Prostate gland (tissue), 2 donors: ENCODE data around the gene CADPS. TPM values are rescaled to one million over a fixed set of nuclear protein-coding genes. Genes with fewer than 3 reads are reported as not detected.

Experiments used
- DNase-seq: peaks from one replicate; pipeline ENCODE4 v3.0.0-alpha.2; 2019; ENCODE audit warnings: low spot score
- H3K27ac ChIP-seq, 2 donors: fragments of 200-600 bp; sonication (generic); 2 replicates each; pipeline ENCODE4 v1.5.1; 2017 to 2019
- H3K27me3 ChIP-seq: fragments of 200-600 bp; sonication (generic); replicated peaks from 2 replicates; pipeline ENCODE4 v1.5.1; 2019; ENCODE audit not compliant: insufficient read depth
- H3K36me3 ChIP-seq, 2 donors: fragments of 200-600 bp; sonication (generic); 1 replicate in 1 of 2; 2 replicates in 1 of 2; pipeline versions ENCODE4 v1.5.1 to v1.8.1; 2017 to 2019
- H3K4me1 ChIP-seq: fragments of 200-600 bp; sonication (generic); replicated peaks from 2 replicates; pipeline ENCODE4 v1.5.1; 2019
- H3K4me3 ChIP-seq, 2 donors: fragments of 200-600 bp; sonication (generic); 2 replicates each; pipeline ENCODE4 v1.5.1; 2017 to 2019
- H3K9me3 ChIP-seq: fragments of 200-600 bp; sonication (generic); 2 replicates; pipeline ENCODE4 v1.5.1; 2017
- POLR2A ChIP-seq: fragments of 450-650 bp; IDR thresholded peaks from one replicate; pipeline ENCODE4 v1.6.1; 2016; ENCODE audit warnings: antibody characterized with exemption, mild to moderate bottlenecking
- POLR2AphosphoS5 ChIP-seq: sonication (generic); formaldehyde crosslinking; IDR thresholded peaks from one replicate; pipeline ENCODE4 v1.6.1; 2017; ENCODE audit warnings: antibody characterized with exemption
- WGBS: methylation state at CpG from one replicate; pipeline ENCODE4 v1.1.5; 2018; 5-methylcytosine and 5-hydroxymethylcytosine counted together
- intact Hi-C: fragments of 100-400 bp; cut with DNase I; formaldehyde crosslinking; loops from one replicate; pipeline ENCODE4 v1.14.2; 2022
- total RNA-seq, 2 donors: library from RNA; depleted of rRNA; stranded (reverse); fragments of >200 nt; gene quantifications; one replicate each; pipeline ENCODE4 v1.1.0, GENCODE V29; 2016
- TF ChIP-seq, protein P1 (sequence below), 4 experiments: fragments of 200-600 bp in 2 of 4; fragments of 450-650 bp in 2 of 4; sonication (generic) in 2 of 4; IDR thresholded peaks; 1 replicate in 3 of 4; 2 replicates in 1 of 4; pipeline ENCODE4 v1.5.1; 2016 to 2019; ENCODE audit warnings: antibody characterized with exemption in 4 of 4, mild to moderate bottlenecking in 2 of 4, moderate library complexity in 2 of 4

The CADPS gene
- total RNA-seq, 2 donors from 2014 or later, result 4.0 to 7.7 TPM

DNA sequence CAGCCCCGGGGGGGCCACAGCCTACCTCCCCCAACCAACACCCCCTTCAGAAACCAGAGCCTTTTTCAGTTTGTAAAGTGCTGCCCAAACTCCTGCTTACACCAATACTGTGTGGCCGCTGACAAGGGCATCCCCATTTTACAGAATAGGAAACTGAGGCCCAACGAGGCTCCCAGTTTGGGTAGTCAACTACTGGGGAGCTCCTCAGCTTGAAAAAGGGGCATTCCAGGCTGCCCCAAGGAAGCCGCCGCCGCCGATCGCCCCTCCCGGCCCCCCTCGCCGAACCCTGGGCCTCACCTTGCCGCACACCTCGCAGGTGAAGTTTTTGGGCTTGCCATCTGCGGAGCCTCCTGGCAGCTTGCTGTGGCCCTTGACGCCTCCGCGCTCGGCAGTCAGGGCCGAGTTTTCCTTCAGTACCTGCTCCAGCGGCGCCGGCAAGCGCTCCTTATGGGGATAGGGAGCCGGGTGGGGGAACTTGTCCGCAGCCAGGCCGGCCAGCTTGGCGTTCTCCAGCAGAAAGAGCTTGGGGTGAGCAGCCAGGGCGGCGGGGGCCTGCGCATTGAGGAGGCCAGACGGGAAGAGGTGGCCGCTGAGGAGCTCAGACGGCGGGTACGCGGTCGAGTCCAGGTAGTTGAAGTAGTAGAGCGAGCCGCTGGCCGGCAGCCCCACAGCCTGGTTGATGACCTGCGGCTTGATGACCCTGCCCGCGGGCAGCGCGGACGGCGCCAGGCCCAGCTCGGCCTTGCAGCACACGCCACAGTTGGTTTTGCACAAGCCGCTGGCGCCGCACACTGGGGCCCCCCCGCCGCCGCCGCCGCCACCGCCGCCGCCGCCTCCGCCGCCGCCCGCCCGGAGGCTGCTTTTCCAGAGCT lies 503.3 kb downstream of the CADPS start:
- Histone ChIP-seq H3K4me3 (no peak overlapping the region), H3K36me3 (no peaks in the 10 kb centered on the region), H3K9me3 (no peaks in the 10 kb centered on the region), H3K27ac (no peak overlapping the region), H3K27me3 (peaks cover 76% of the 10 kb centered on the region), H3K4me1 (peaks cover 3% of the 10 kb centered on the region)
- WGBS, result 2% methylated on average over 44 of the region's 66 CpGs
- TF ChIP-seq, protein P1, sequence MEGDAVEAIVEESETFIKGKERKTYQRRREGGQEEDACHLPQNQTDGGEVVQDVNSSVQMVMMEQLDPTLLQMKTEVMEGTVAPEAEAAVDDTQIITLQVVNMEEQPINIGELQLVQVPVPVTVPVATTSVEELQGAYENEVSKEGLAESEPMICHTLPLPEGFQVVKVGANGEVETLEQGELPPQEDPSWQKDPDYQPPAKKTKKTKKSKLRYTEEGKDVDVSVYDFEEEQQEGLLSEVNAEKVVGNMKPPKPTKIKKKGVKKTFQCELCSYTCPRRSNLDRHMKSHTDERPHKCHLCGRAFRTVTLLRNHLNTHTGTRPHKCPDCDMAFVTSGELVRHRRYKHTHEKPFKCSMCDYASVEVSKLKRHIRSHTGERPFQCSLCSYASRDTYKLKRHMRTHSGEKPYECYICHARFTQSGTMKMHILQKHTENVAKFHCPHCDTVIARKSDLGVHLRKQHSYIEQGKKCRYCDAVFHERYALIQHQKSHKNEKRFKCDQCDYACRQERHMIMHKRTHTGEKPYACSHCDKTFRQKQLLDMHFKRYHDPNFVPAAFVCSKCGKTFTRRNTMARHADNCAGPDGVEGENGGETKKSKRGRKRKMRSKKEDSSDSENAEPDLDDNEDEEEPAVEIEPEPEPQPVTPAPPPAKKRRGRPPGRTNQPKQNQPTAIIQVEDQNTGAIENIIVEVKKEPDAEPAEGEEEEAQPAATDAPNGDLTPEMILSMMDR (IDR thresholded peaks at IDR 0.05), result no peak
- no peak for TF ChIP-seq POLR2A
- DNase-seq, result no peak
- intact Hi-C loops, result no loop called here

DNA sequence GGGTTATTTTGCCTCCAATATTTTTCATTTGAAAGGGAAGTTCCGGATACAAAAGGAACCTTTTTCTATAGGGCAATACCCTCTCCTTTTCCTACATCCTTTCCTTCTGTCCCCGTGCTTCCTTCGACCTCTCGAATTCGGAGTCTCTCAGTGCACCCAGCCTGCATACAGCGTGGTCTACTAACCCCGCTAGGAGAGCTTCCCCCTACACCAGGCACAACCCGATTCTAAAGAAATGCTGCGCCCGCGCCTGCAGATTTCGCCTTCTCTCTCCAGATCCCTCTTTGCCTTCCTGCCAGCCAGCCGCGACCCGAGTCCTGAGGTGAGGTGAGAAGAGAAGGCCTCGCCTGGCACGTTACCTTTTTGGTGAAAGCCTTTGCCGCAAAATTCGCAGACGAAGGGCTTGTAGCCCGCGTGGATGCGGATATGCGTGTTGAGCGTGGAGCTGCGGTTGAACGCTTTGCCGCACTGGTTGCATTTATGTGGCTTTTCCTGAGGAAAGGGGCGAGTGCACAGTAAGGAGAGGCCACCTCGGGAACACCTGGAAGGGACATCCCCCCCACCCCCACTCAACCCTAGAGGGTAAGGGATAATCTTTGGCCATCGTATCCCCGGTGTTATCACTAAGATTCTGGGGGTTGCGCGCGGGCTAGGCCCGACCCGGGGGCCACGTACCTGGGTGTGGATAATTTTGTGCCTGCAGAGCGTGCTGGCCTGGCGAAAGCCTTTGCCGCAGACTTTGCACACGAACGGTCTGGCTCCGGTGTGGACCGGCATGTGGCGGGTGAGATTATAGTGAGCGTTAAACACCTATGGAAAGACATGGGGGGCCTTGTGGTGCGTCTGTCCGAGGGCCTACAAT lies 504.1 kb downstream of the CADPS start:
- Histone ChIP-seq H3K4me1 (peaks cover 3% of the 10 kb centered on the region), H3K9me3 (no peaks in the 10 kb centered on the region), H3K4me3 (no peak overlapping the region), H3K27me3 (peaks cover 71% of the 10 kb centered on the region), H3K27ac (no peak overlapping the region), H3K36me3 (no peaks in the 10 kb centered on the region)
- no peak for TF ChIP-seq POLR2AphosphoS5
- TF ChIP-seq, protein P1 (IDR thresholded peaks at IDR 0.05), result no peak
- TF ChIP-seq POLR2A, result no peak
- no peak for DNase-seq
- intact Hi-C loops, result no loop called here
- WGBS, result 7% methylated on average over 49 of the region's 49 CpGs

GRCh38 chr3:62370112-62370857 lies 504.9 kb downstream of the CADPS start:
- no peak for DNase-seq
- intact Hi-C loops, result no loop called here
- 4% methylated on average over 46 of the region's 46 CpGs for WGBS
- no peaks in the 10 kb centered on the region for H3K36me3 ChIP-seq
- H3K9me3 ChIP-seq, result no peaks in the 10 kb centered on the region
- H3K4me3 ChIP-seq, result no peak overlapping the region
- TF ChIP-seq, protein P1 (IDR thresholded peaks at IDR 0.05), result no peak
- TF ChIP-seq POLR2A, result no peak
- TF ChIP-seq POLR2AphosphoS5, result no peak
- H3K4me1 ChIP-seq, result peaks cover 3% of the 10 kb centered on the region
- no peak overlapping the region for H3K27ac ChIP-seq
- peaks cover 67% of the 10 kb centered on the region for H3K27me3 ChIP-seq

DNA sequence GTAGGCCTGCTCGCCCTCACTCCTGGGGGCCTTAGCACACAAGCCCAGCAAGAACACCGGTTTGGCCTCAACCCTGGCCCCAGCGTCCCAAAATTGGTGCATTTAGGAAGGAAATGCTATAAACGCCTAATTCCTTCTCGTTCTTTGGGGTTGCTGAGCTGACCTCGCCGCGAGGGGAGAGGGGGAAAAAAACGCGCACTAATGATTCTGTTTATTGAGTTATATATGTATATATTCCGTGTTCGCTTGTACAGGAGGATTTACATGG lies 505.8 kb downstream of the CADPS start:
- intact Hi-C loops, result no loop called here
- Histone ChIP-seq H3K9me3 (no peaks in the 10 kb centered on the region), H3K27me3 (peaks cover 63% of the 10 kb centered on the region), H3K27ac (no peak overlapping the region), H3K4me1 (peaks cover 3% of the 10 kb centered on the region), H3K4me3 (no peak overlapping the region), H3K36me3 (no peaks in the 10 kb centered on the region)
- TF ChIP-seq POLR2A (no peak), POLR2AphosphoS5 (no peak)
- TF ChIP-seq, protein P1 (IDR thresholded peaks at IDR 0.05), result no peak
- no peak for DNase-seq
- 7% methylated on average over 12 of the region's 12 CpGs for WGBS
